H1 (cell line): ENCODE measurements around the gene LCORL. TPM values are rescaled to one million over a fixed set of nuclear protein-coding genes. Genes with fewer than 3 reads are reported as not detected.

ENCODE experiments used
- TAF7 ChIP-seq: optimal IDR thresholded peaks from 2 replicates; pipeline ENCODE3; 2011; ENCODE audit warnings: low read depth, mild to moderate bottlenecking, inconsistent platforms, low read length, moderate library complexity, borderline replicate concordance
- polyA plus RNA-seq, 7 experiments: library from polyadenylated mRNA; depleted of rRNA in 3 of 7; stranded (reverse) in 5 of 7; unstranded in 2 of 7; fragments of >200 nt in 5 of 7; fragments of 200-250 nt in 2 of 7; gene quantifications; 1 replicate in 5 of 7; 2 replicates in 1 of 7; 4 replicates in 1 of 7; pipeline versions ENCODE4 v1.2.1 to v1.2.3, GENCODE V29; 2011 to 2013; ENCODE audit warnings: missing spikeins in 2 of 7, mixed read lengths in 2 of 7
- total RNA-seq: library from RNA; stranded (reverse); fragmentation: NEBNext Ultra II Directional; extraction: Animal tissue kit (Norgen Biotek cat#: 25700); gene quantifications from 2 replicates; pipeline ENCODE4 v1.2.1, GENCODE V29; 2021

LCORL gene
- total and polyA plus RNA-seq, 2 of the 8 experiments (the other 6 are each of a cell fraction or from before 2014, with no cell fraction given) = 2.2 to 19.2 TPM

DNA sequence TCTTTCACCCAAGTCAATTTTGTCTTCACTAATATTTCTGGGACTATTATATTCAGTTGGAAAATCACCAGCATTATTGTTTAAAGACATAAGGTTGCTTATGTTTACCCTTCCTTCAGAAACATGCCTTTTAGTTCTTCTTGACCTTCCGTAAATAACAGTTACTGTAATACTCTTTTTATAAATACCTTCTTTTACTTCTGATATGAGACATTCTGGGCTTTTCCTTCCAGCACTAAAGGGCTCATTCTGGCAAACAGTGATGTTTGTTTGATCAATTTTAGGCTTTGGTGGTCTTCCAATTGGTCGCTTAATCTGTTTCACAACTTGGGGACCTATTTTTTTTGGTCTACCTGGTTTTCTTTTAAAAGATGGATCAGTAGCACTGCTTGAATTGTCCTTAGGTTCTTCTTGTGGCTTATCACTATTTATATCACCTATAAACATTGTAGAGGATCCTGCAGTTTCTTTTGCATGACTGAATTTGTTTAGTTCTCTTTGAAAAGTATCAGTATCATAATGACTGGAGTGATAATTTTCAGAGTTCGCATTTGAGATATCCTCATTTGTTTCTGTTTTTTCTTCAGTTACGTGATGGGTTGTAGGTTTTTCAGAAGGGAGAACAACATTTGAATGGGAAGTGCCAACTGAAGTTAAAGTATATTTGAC is 146.0 kb downstream of the LCORL start (continued):
- TF ChIP-seq TAF7 = no peak
- TF ChIP-seq, all 59 proteins: peak for 0
